Right renal cortex interstitium (tissue), 3 donors: ENCODE measurements around the gene DDAH1. TPM values are rescaled to one million over a fixed set of nuclear protein-coding genes. Genes with fewer than 3 reads are reported as not detected.
A peak's percentile ranks its signal among the peaks of the same experiment; 100 is the strongest.

ENCODE experiments used
- DNase-seq, 3 donors: peaks; one replicate each; pipeline ENCODE4 v3.0.0-alpha.2; 2013; ENCODE audit warnings: low read depth in 3 of 3, low spot score in 2 of 3
- polyA plus RNA-seq, 3 donors: library from polyadenylated mRNA; unstranded; fragments of 120-200 nt; gene quantifications; one replicate each; pipeline ENCODE4 v1.2.1, GENCODE V29; 2013; ENCODE audit not compliant: insufficient read length in 3 of 3

DDAH1 gene
- polyA plus RNA-seq, 3 donors, result 126 to 140 (median 132) TPM

GRCh38 chr1:85447006-85447943, 17.7 kb downstream of the DDAH1 start:
- no peak for DNase-seq

GRCh38 chr1:85445906-85446305, 19.1 kb downstream of the DDAH1 start:
- DNase-seq, result no peak

GRCh38 chr1:85444381-85444780, 20.6 kb downstream of the DDAH1 start:
- DNase-seq, result no peak

GRCh38 chr1:85440612-85441011, 24.3 kb downstream of the DDAH1 start:
- no peak for DNase-seq

GRCh38 chr1:85438353-85438752, 26.6 kb downstream of the DDAH1 start:
- peak in 1 of 3 donors; percentile 35 for DNase-seq

- DNase-seq, result no peak
Measured at GRCh38 chr1:85437139-85437538, 27.8 kb downstream of the DDAH1 start.

- DNase-seq, result no peak
Measured at GRCh38 chr1:85433096-85433495, 31.9 kb downstream of the DDAH1 start.

GRCh38 chr1:85428471-85429089, 36.4 kb downstream of the DDAH1 start:
- no peak for DNase-seq

GRCh38 chr1:85427849-85428248, 37.1 kb downstream of the DDAH1 start:
- DNase-seq, result no peak

- no peak for DNase-seq
Measured at GRCh38 chr1:85427331-85427730, 37.6 kb downstream of the DDAH1 start.

- DNase-seq, result no peak
Measured at GRCh38 chr1:85421179-85421578, 43.8 kb downstream of the DDAH1 start.

GRCh38 chr1:85420199-85420598, 44.8 kb downstream of the DDAH1 start:
- DNase-seq, result no peak

GRCh38 chr1:85417876-85418275, 47.1 kb downstream of the DDAH1 start:
- DNase-seq, result no peak

GRCh38 chr1:85417017-85417416, 47.9 kb downstream of the DDAH1 start:
- DNase-seq, result no peak

GRCh38 chr1:85413169-85413568, 51.8 kb downstream of the DDAH1 start:
- no peak for DNase-seq

- no peak for DNase-seq
Measured at GRCh38 chr1:85411567-85412305, 53.2 kb downstream of the DDAH1 start.

- DNase-seq, result no peak
Measured at GRCh38 chr1:85409516-85409915, 55.4 kb downstream of the DDAH1 start.

GRCh38 chr1:85407746-85408377, 57.1 kb downstream of the DDAH1 start:
- DNase-seq, result no peak

GRCh38 chr1:85406887-85407533, 57.9 kb downstream of the DDAH1 start:
- DNase-seq, result peak; percentile 43 to 51 (median 51)

- DNase-seq, result no peak
Measured at GRCh38 chr1:85406081-85406480, 58.9 kb downstream of the DDAH1 start.
